Measurements from ENCODE around the gene NMS.

NMS gene

GRCh38 chr2:100485396-100485795 is 15.1 kb downstream of the NMS start:
- DNase-seq (ENCODE audit: low spot score), result no peak

- no peak for DNase-seq (ENCODE audit: low spot score)
These were observed 24.4 kb downstream of the NMS start for GRCh38 chr2:100494712-100495111.

GRCh38 chr2:100502782-100503181 is 32.5 kb downstream of the NMS start:
- DNase-seq (ENCODE audit: low spot score), result no peak

GRCh38 chr2:100504542-100504941 is 34.3 kb downstream of the NMS start:
- DNase-seq (ENCODE audit: low spot score), result no peak

- DNase-seq (ENCODE audit: low spot score), result no peak
These were observed 38.8 kb downstream of the NMS start for GRCh38 chr2:100509066-100509465.

- peak; percentile 42 for DNase-seq (ENCODE audit: low spot score)
These were observed 43.4 kb downstream of the NMS start for GRCh38 chr2:100513650-100514049.

- DNase-seq (ENCODE audit: low spot score), result no peak
These were observed 47.3 kb downstream of the NMS start for GRCh38 chr2:100517556-100517955.

- DNase-seq (ENCODE audit: low spot score), result no peak
These were observed 48.5 kb downstream of the NMS start for GRCh38 chr2:100518801-100519200.

GRCh38 chr2:100520224-100520623 is 49.9 kb downstream of the NMS start:
- DNase-seq (ENCODE audit: low spot score), result no peak

- DNase-seq (ENCODE audit: low spot score), result no peak
These were observed 52.1 kb downstream of the NMS start for GRCh38 chr2:100522430-100522829.

GRCh38 chr2:100524331-100524730 is 54.0 kb downstream of the NMS start:
- DNase-seq (ENCODE audit: low spot score), result no peak

GRCh38 chr2:100526868-100527267 is 56.6 kb downstream of the NMS start:
- DNase-seq (ENCODE audit: low spot score), result no peak

GRCh38 chr2:100527440-100528015 is 57.2 kb downstream of the NMS start:
- no peak for DNase-seq (ENCODE audit: low spot score)

GRCh38 chr2:100529176-100529575 is 58.9 kb downstream of the NMS start:
- no peak for DNase-seq (ENCODE audit: low spot score)

GRCh38 chr2:100529900-100530299 is 59.6 kb downstream of the NMS start:
- DNase-seq (ENCODE audit: low spot score), result no peak
